Measurements from ENCODE around the gene SCGN.

Gene SCGN

DNA sequence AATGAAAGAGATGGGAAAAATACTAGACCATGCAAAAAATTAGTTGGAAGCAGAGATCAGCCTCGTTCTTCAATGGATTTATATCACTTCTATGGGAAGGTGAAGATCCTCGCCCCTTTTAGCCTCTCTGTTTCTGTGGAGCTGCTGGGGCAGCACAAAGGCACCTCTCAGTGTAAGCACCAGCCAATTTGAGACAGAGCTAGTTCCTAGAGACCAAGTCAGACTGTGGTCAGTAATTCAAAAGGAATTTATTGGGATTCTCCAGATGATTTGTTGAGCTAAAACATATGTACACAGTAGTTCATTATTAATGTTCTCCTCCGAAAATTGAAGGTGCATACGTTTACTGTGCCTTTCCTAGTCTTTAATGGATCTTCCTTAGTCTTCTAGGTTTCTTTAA lies 42.4 kb downstream of the SCGN start:
- Histone ChIP-seq H3K9me3 (ENCODE audit: insufficient read depth, low read depth, low read length) (no peaks in the 10 kb centered on the region), H3K79me2 (ENCODE audit: insufficient read depth, low read length) (no peaks in the 10 kb centered on the region), H3K4me1 (ENCODE audit: insufficient read depth, low read length, poor library complexity, severe bottlenecking) (no peaks in the 10 kb centered on the region), H3K4me3 (ENCODE audit: low read length, poor library complexity, severe bottlenecking) (no peak overlapping the region), H3K9ac (ENCODE audit: low read depth, low read length, poor library complexity, severe bottlenecking) (no peak overlapping the region), H3K4me2 (ENCODE audit: low read depth, low read length, poor library complexity, severe bottlenecking) (no peak overlapping the region), H3K36me3 (ENCODE audit: insufficient read depth, low read length) (no peaks in the 10 kb centered on the region), H4K20me1 (ENCODE audit: insufficient read depth, low read length, poor library complexity, severe bottlenecking) (no peaks in the 10 kb centered on the region), H3F3A (ENCODE audit: low read depth) (no peaks in the 10 kb centered on the region), H3K27me3 (ENCODE audit: insufficient read depth, low read length, poor library complexity, severe bottlenecking) (no peaks in the 10 kb centered on the region), H3K9me2 (replicated peaks; ENCODE audit: low read depth, low read length) (no peaks in the 10 kb centered on the region), H2AFZ (ENCODE audit: low read length) (no peak overlapping the region)
- no peak for TF ChIP-seq EZH2phosphoT487 (IDR thresholded peaks at IDR 0.05; ENCODE audit: borderline replicate concordance)
- TF ChIP-seq, protein P1, sequence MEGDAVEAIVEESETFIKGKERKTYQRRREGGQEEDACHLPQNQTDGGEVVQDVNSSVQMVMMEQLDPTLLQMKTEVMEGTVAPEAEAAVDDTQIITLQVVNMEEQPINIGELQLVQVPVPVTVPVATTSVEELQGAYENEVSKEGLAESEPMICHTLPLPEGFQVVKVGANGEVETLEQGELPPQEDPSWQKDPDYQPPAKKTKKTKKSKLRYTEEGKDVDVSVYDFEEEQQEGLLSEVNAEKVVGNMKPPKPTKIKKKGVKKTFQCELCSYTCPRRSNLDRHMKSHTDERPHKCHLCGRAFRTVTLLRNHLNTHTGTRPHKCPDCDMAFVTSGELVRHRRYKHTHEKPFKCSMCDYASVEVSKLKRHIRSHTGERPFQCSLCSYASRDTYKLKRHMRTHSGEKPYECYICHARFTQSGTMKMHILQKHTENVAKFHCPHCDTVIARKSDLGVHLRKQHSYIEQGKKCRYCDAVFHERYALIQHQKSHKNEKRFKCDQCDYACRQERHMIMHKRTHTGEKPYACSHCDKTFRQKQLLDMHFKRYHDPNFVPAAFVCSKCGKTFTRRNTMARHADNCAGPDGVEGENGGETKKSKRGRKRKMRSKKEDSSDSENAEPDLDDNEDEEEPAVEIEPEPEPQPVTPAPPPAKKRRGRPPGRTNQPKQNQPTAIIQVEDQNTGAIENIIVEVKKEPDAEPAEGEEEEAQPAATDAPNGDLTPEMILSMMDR (conservative IDR thresholded peaks at IDR 0.05; ENCODE audit: low read length), result no peak

DNA sequence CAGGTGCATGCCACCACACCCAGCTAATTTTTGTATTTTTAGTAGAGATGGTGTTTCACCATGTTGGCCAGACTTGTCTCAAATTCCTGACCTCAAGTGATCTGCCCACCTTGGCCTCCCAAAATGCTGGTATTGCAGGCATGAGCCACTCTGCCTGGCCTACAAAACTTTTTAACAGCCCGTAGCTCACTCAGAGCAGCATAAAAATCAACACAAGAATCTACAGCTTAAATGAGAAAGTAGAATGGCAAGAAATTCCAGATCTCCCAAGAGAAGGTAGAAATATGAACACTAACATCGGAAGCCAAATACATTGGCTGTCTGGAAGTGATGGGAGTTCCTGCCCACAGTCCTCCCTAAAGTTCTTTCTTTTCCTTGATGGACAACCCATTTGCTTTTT lies 43.7 kb downstream of the SCGN start:
- Histone ChIP-seq H3K9ac (ENCODE audit: low read depth, low read length, poor library complexity, severe bottlenecking) (no peak overlapping the region), H3K4me3 (ENCODE audit: low read length, poor library complexity, severe bottlenecking) (no peak overlapping the region), H3K4me2 (ENCODE audit: low read depth, low read length, poor library complexity, severe bottlenecking) (no peak overlapping the region), H3F3A (ENCODE audit: low read depth) (no peaks in the 10 kb centered on the region), H3K27me3 (ENCODE audit: insufficient read depth, low read length, poor library complexity, severe bottlenecking) (no peaks in the 10 kb centered on the region), H3K36me3 (ENCODE audit: insufficient read depth, low read length) (no peaks in the 10 kb centered on the region), H3K4me1 (ENCODE audit: insufficient read depth, low read length, poor library complexity, severe bottlenecking) (no peaks in the 10 kb centered on the region), H3K9me2 (replicated peaks; ENCODE audit: low read depth, low read length) (no peaks in the 10 kb centered on the region), H2AFZ (ENCODE audit: low read length) (no peak overlapping the region), H3K79me2 (ENCODE audit: insufficient read depth, low read length) (no peaks in the 10 kb centered on the region), H3K9me3 (ENCODE audit: insufficient read depth, low read depth, low read length) (no peaks in the 10 kb centered on the region), H4K20me1 (ENCODE audit: insufficient read depth, low read length, poor library complexity, severe bottlenecking) (no peaks in the 10 kb centered on the region)
- TF ChIP-seq, protein P1 (conservative IDR thresholded peaks at IDR 0.05; ENCODE audit: low read length), result no peak
- TF ChIP-seq EZH2phosphoT487 (IDR thresholded peaks at IDR 0.05; ENCODE audit: borderline replicate concordance), result no peak

GRCh38 chr6:25697537-25698340 lies 45.7 kb downstream of the SCGN start:
- Histone ChIP-seq H3K9me3 (ENCODE audit: insufficient read depth, low read depth, low read length) (no peaks in the 10 kb centered on the region), H3K27me3 (ENCODE audit: insufficient read depth, low read length, poor library complexity, severe bottlenecking) (no peaks in the 10 kb centered on the region), H3K4me1 (ENCODE audit: insufficient read depth, low read length, poor library complexity, severe bottlenecking) (no peaks in the 10 kb centered on the region), H3K36me3 (ENCODE audit: insufficient read depth, low read length) (no peaks in the 10 kb centered on the region), H3K4me3 (ENCODE audit: low read length, poor library complexity, severe bottlenecking) (no peak overlapping the region), H2AFZ (ENCODE audit: low read length) (no peak overlapping the region), H3K4me2 (ENCODE audit: low read depth, low read length, poor library complexity, severe bottlenecking) (no peak overlapping the region), H3K9ac (ENCODE audit: low read depth, low read length, poor library complexity, severe bottlenecking) (no peak overlapping the region), H3K9me2 (replicated peaks; ENCODE audit: low read depth, low read length) (no peaks in the 10 kb centered on the region), H3F3A (ENCODE audit: low read depth) (no peaks in the 10 kb centered on the region), H4K20me1 (ENCODE audit: insufficient read depth, low read length, poor library complexity, severe bottlenecking) (no peaks in the 10 kb centered on the region), H3K79me2 (ENCODE audit: insufficient read depth, low read length) (no peaks in the 10 kb centered on the region)
- TF ChIP-seq, protein P1 (conservative IDR thresholded peaks at IDR 0.05; ENCODE audit: low read length), result no peak
- no peak for TF ChIP-seq EZH2phosphoT487 (IDR thresholded peaks at IDR 0.05; ENCODE audit: borderline replicate concordance)

All from Loucy (cell line).